H9 (cell line): ENCODE data around the gene HMOX2. TPM values are rescaled to one million over a fixed set of nuclear protein-coding genes. Genes with fewer than 3 reads are reported as not detected.

Experiments
- DNase-seq: peaks from one replicate; pipeline ENCODE4 v3.0.0-alpha.2; 2017
- H2AFZ ChIP-seq: one replicate; pipeline ENCODE4 v1.6.1; 2013; ENCODE audit warnings: mild to moderate bottlenecking, low read length, control low read depth, moderate library complexity
- H2AK5ac ChIP-seq: 2 replicates; pipeline ENCODE4 v1.6.1; 2013; ENCODE audit warnings: low read length, control low read depth, mixed read lengths; ENCODE audit not compliant: insufficient read length
- H2BK120ac ChIP-seq: one replicate; pipeline ENCODE4 v1.6.1; 2013; ENCODE audit warnings: low read depth, mild to moderate bottlenecking, low read length, control low read depth, inconsistent platforms; ENCODE audit not compliant: poor library complexity, severe bottlenecking
- H2BK12ac ChIP-seq: 2 replicates; pipeline ENCODE4 v1.6.1; 2013; ENCODE audit warnings: low read length, control low read depth, mixed read lengths, low read depth; ENCODE audit not compliant: insufficient read length
- H2BK15ac ChIP-seq: 2 replicates; pipeline ENCODE4 v1.6.1; 2013; ENCODE audit warnings: low read depth, low read length, control low read depth
- H2BK20ac ChIP-seq: one replicate; pipeline ENCODE4 v1.6.1; 2013; ENCODE audit warnings: low read depth, mild to moderate bottlenecking, low read length, control low read depth, inconsistent platforms; ENCODE audit not compliant: poor library complexity, severe bottlenecking
- H2BK5ac ChIP-seq: 2 replicates; pipeline ENCODE4 v1.6.1; 2013; ENCODE audit warnings: low read length, control low read depth, mixed read lengths; ENCODE audit not compliant: insufficient read length
- H3K14ac ChIP-seq: 2 replicates; pipeline ENCODE4 v1.6.1; 2013; ENCODE audit warnings: low read length, control low read depth; ENCODE audit not compliant: insufficient read depth
- H3K18ac ChIP-seq: 2 replicates; pipeline ENCODE4 v1.6.1; 2013; ENCODE audit warnings: low read depth, mild to moderate bottlenecking, mixed read lengths, low read length, control low read depth; ENCODE audit not compliant: insufficient read length
- H3K23ac ChIP-seq: 2 replicates; pipeline ENCODE4 v1.6.1; 2013; ENCODE audit warnings: low read length, control low read depth, mixed read lengths, low read depth; ENCODE audit not compliant: insufficient read length
- H3K23me2 ChIP-seq: 2 replicates; pipeline ENCODE4 v1.6.1; 2013; ENCODE audit warnings: low read depth, mild to moderate bottlenecking, mixed read lengths, low read length, control low read depth; ENCODE audit not compliant: insufficient read length, poor library complexity, severe bottlenecking
- H3K27ac ChIP-seq: 2 replicates; pipeline ENCODE4 v1.5.1; 2013; ENCODE audit warnings: low read length, control low read depth, mixed read lengths, low read depth; ENCODE audit not compliant: insufficient read length
- H3K27me3 ChIP-seq: 2 replicates; pipeline ENCODE4 v1.6.1; 2013; ENCODE audit warnings: low read length, control low read depth, inconsistent platforms; ENCODE audit not compliant: insufficient read depth
- H3K4ac ChIP-seq: 2 replicates; pipeline ENCODE4 v1.6.1; 2013; ENCODE audit warnings: low read depth, mild to moderate bottlenecking, control low read depth, inconsistent platforms, low read length, moderate library complexity
- H3K4me1 ChIP-seq: 2 replicates; pipeline ENCODE4 v1.6.1; 2013; ENCODE audit warnings: low read length, control low read depth, inconsistent platforms; ENCODE audit not compliant: insufficient read depth
- H3K4me2 ChIP-seq: 2 replicates; pipeline ENCODE4 v1.6.1; 2013; ENCODE audit warnings: low read length, control low read depth, mixed read lengths; ENCODE audit not compliant: insufficient read length, insufficient read depth
- H3K56ac ChIP-seq: 2 replicates; pipeline ENCODE4 v1.6.1; 2013; ENCODE audit warnings: low read depth, mild to moderate bottlenecking, mixed read lengths, low read length, control low read depth; ENCODE audit not compliant: insufficient read length
- H3K79me1 ChIP-seq: 2 replicates; pipeline ENCODE4 v1.6.1; 2013; ENCODE audit warnings: low read depth, mild to moderate bottlenecking, moderate library complexity, low read length, control low read depth, inconsistent platforms; ENCODE audit not compliant: insufficient read depth, poor library complexity, severe bottlenecking
- H3K79me2 ChIP-seq: 2 replicates; pipeline ENCODE4 v1.6.1; 2013; ENCODE audit warnings: low read length, control low read depth, inconsistent platforms; ENCODE audit not compliant: insufficient read depth
- H3K9ac ChIP-seq: 2 replicates; pipeline ENCODE4 v1.6.1; 2013; ENCODE audit warnings: low read length, control low read depth, mixed read lengths; ENCODE audit not compliant: insufficient read length; ENCODE audit errors: extremely low read depth
- H3K9me3 ChIP-seq: one replicate; pipeline ENCODE4 v1.6.1; 2013; ENCODE audit warnings: low read depth, low read length, inconsistent platforms; ENCODE audit not compliant: control insufficient read depth
- H3T11ph ChIP-seq: one replicate; pipeline ENCODE4 v1.6.1; 2013; ENCODE audit warnings: mild to moderate bottlenecking, low read length, control low read depth, inconsistent platforms
- H4K20me1 ChIP-seq: one replicate; pipeline ENCODE4 v1.6.1; 2013; ENCODE audit not compliant: control insufficient read depth, insufficient read length, insufficient read depth
- H4K5ac ChIP-seq: 2 replicates; pipeline ENCODE4 v1.6.1; 2013; ENCODE audit warnings: low read depth, mild to moderate bottlenecking, mixed read lengths, low read length, control low read depth; ENCODE audit not compliant: insufficient read length
- H4K8ac ChIP-seq: replicated peaks from 2 replicates; pipeline ENCODE4 v1.6.1; 2013; ENCODE audit warnings: low read length, control low read depth, mixed read lengths, low read depth; ENCODE audit not compliant: insufficient read length
- H4K91ac ChIP-seq: 2 replicates; pipeline ENCODE4 v1.6.1; 2013; ENCODE audit warnings: low read depth, mild to moderate bottlenecking, moderate library complexity, mixed read lengths, low read length, control low read depth; ENCODE audit not compliant: insufficient read length
- H3K27ac Mint-ChIP-seq, 3 experiments: 2 replicates in 2 of 3; 3 replicates in 1 of 3; pipeline ENCODE4 v1.8.0; 2020 to 2021; ENCODE audit warnings: mixed read lengths in 3 of 3, mild to moderate bottlenecking in 1 of 3, moderate library complexity in 1 of 3
- H3K27me3 Mint-ChIP-seq: 2 replicates; pipeline ENCODE4 v1.8.0; 2021; ENCODE audit warnings: low read depth, mild to moderate bottlenecking, moderate library complexity, mixed read lengths
- H3K36me3 Mint-ChIP-seq, 3 experiments: 2 replicates in 2 of 3; 3 replicates in 1 of 3; pipeline ENCODE4 v1.8.0; 2020 to 2021; ENCODE audit warnings: low read depth in 3 of 3, mixed read lengths in 3 of 3; ENCODE audit not compliant: insufficient read depth in 1 of 3
- H3K4me1 Mint-ChIP-seq, 2 experiments: 2 replicates each; pipeline ENCODE4 v1.8.0; 2020; ENCODE audit warnings: mixed read lengths in 2 of 2
- H3K4me3 Mint-ChIP-seq, 2 experiments: 2 replicates in 1 of 2; 3 replicates in 1 of 2; pipeline ENCODE4 v1.8.0; 2020 to 2021; ENCODE audit warnings: mild to moderate bottlenecking in 2 of 2, mixed read lengths in 2 of 2, moderate library complexity in 1 of 2
- H3K9me3 Mint-ChIP-seq, 2 experiments: 2 replicates in 1 of 2; 3 replicates in 1 of 2; pipeline ENCODE4 v1.8.0; 2020; ENCODE audit warnings: mild to moderate bottlenecking in 2 of 2, mixed read lengths in 2 of 2, moderate library complexity in 1 of 2
- WGBS: extraction: QIAGEN DNeasy Blood & Tissue Kit; methylation state at CpG from one replicate; pipeline ENCODE4 v1.1.7; 2013; ENCODE audit warnings: missing lambda C conversion rate, low lambda C conversion rate, mixed read lengths; ENCODE audit not compliant: insufficient read length; ENCODE audit errors: extremely low coverage; 5-methylcytosine and 5-hydroxymethylcytosine counted together
- total RNA-seq: library from RNA; stranded (reverse); gene quantifications from 2 replicates; pipeline ENCODE4 v1.2.1, GENCODE V29; 2021
- TF ChIP-seq, protein P1 (sequence below): fragments of 200-600 bp; sonication (generic); conservative IDR thresholded peaks from 3 replicates; pipeline ENCODE4 v1.8.0; 2021; ENCODE audit warnings: antibody characterized with exemption, mild to moderate bottlenecking

Gene HMOX2
- total RNA-seq, 1 experiment from 2014 or later, result 44.4 TPM

GRCh38 chr16:4499196-4499555, 23.0 kb downstream of the HMOX2 start:
- no peak overlapping the region for H3T11ph ChIP-seq
- no peak overlapping the region for H4K5ac ChIP-seq
- H3K56ac ChIP-seq, result no peak overlapping the region
- no CpG with 5 or more reads among the region's 4 CpGs for WGBS
- H2BK120ac ChIP-seq, result no peak overlapping the region
- H2BK20ac ChIP-seq, result no peak overlapping the region
- TF ChIP-seq, protein P1, sequence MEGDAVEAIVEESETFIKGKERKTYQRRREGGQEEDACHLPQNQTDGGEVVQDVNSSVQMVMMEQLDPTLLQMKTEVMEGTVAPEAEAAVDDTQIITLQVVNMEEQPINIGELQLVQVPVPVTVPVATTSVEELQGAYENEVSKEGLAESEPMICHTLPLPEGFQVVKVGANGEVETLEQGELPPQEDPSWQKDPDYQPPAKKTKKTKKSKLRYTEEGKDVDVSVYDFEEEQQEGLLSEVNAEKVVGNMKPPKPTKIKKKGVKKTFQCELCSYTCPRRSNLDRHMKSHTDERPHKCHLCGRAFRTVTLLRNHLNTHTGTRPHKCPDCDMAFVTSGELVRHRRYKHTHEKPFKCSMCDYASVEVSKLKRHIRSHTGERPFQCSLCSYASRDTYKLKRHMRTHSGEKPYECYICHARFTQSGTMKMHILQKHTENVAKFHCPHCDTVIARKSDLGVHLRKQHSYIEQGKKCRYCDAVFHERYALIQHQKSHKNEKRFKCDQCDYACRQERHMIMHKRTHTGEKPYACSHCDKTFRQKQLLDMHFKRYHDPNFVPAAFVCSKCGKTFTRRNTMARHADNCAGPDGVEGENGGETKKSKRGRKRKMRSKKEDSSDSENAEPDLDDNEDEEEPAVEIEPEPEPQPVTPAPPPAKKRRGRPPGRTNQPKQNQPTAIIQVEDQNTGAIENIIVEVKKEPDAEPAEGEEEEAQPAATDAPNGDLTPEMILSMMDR, result no peak
- Mint-ChIP-seq H3K4me3 (no peak overlapping the region), H3K27me3 (no peaks in the 10 kb centered on the region), H3K4me1 (peaks cover 18 to 39% of the 10 kb centered on the region in 2 experiments), H3K27ac (no peak overlapping the region), H3K36me3 (peaks cover 0 to 3% (median 0%) of the 10 kb centered on the region in 3 experiments; a peak in 2 of 7 replicates), H3K9me3 (no peaks in the 10 kb centered on the region)
- H3K4me1 ChIP-seq, result no peaks in the 10 kb centered on the region
- H3K79me2 ChIP-seq, result no peaks in the 10 kb centered on the region
- no peak overlapping the region for H3K4ac ChIP-seq
- no peaks in the 10 kb centered on the region for H3K9me3 ChIP-seq
- H3K27ac ChIP-seq, result no peak overlapping the region
- no peak overlapping the region for H2AK5ac ChIP-seq
- H3K27me3 ChIP-seq, result no peaks in the 10 kb centered on the region
- no peak overlapping the region for H3K4me2 ChIP-seq
- no peak for DNase-seq
- no peak overlapping the region for H3K18ac ChIP-seq
- H2AFZ ChIP-seq, result no peak overlapping the region
- H4K20me1 ChIP-seq, result no peaks in the 10 kb centered on the region
- H2BK12ac ChIP-seq, result no peak overlapping the region
- no peaks in the 10 kb centered on the region for H3K79me1 ChIP-seq
- no peaks in the 10 kb centered on the region for H3K23me2 ChIP-seq
- no peak overlapping the region for H2BK5ac ChIP-seq
- H3K9ac ChIP-seq, result no peak overlapping the region
- H3K14ac ChIP-seq, result no peak overlapping the region
- H2BK15ac ChIP-seq, result no peak overlapping the region
- H4K8ac ChIP-seq, result no peak overlapping the region
- H3K23ac ChIP-seq, result no peak overlapping the region
- H4K91ac ChIP-seq, result no peak overlapping the region
